A549 (cell line): Measurements from ENCODE around the gene LGALS3BP. TPM values are rescaled to one million over a fixed set of nuclear protein-coding genes. Genes with fewer than 3 reads are reported as not detected.

Experiments used
- ATAC-seq, 2 experiments: fragments of 200-7000 bp in 1 of 2; fragments of >200 bp in 1 of 2; cut with Nextera tagmentation in 1 of 2; cut with Tn5 transposase in 1 of 2; 3 replicates each; pipeline versions ENCODE4 v1.8.0 to v1.9.1; 2018 to 2020; ENCODE audit warnings: mild to moderate bottlenecking in 1 of 2, moderate library complexity in 1 of 2
- CTCF ChIA-PET: fragments of 300-600 bp; sonication (Branson Sonifier 250); formaldehyde crosslinking; extraction: SDS; loops from one replicate; lab custom pipeline; 2021; ENCODE audit warnings: antibody characterized with exemption, inconsistent platforms; lab: Yijun Ruan, JAX
- POLR2A ChIA-PET: fragments of 350-600 bp; formaldehyde crosslinking; extraction: SDS; loops from one replicate; lab custom pipeline; 2021; ENCODE audit warnings: antibody characterized with exemption, inconsistent platforms; lab: Yijun Ruan, JAX
- DNase-seq, 2 experiments: peaks; one replicate each; pipeline versions ENCODE4 v3.0.0 to v3.0.0-alpha.2; 2011 to 2016; ENCODE audit warnings: low read depth in 1 of 2, low spot score in 1 of 2
- FAIRE-seq: peaks from 2 replicates; lab custom pipeline; 2011; peaks lifted over from hg19 to GRCh38; lab: Jason Lieb, UNC
- H3K27ac ChIP-seq, 2 experiments: fragments of >200 bp; sonication (Bioruptor Twin); formaldehyde crosslinking; 3 replicates each; pipeline ENCODE4 v1.5.1; 2016 to 2017
- H3K4me1 ChIP-seq: fragments of >200 bp; sonication (Bioruptor Twin); formaldehyde crosslinking; 3 replicates; pipeline ENCODE4 v1.6.1; 2016
- H3K4me2 ChIP-seq: fragments of >200 bp; sonication (Bioruptor Twin); formaldehyde crosslinking; 3 replicates; pipeline ENCODE4 v1.6.1; 2016
- H3K4me3 ChIP-seq: fragments of >200 bp; sonication (Bioruptor Twin); formaldehyde crosslinking; 3 replicates; pipeline ENCODE4 v1.5.1; 2016
- H3K9me3 ChIP-seq: fragments of >200 bp; sonication (Bioruptor Twin); formaldehyde crosslinking; 3 replicates; pipeline ENCODE4 v1.6.1; 2016
- EP300 ChIP-seq, 2 experiments: fragments of >200 bp; sonication (Bioruptor Twin); formaldehyde crosslinking; IDR thresholded peaks; 2 replicates in 1 of 2; 3 replicates in 1 of 2; pipeline ENCODE4 v1.6.1; 2016 to 2017
- ESRRA ChIP-seq: fragments of 150-350 bp; IDR thresholded peaks from 2 replicates; pipeline ENCODE4 v1.6.1; 2014; ENCODE audit warnings: mild to moderate bottlenecking, low read length, borderline replicate concordance
- FOSL2 ChIP-seq, 2 experiments: fragments of 450-650 bp in 1 of 2; fragments of >200 bp in 1 of 2; sonication (Bioruptor Twin) in 1 of 2; formaldehyde crosslinking; IDR thresholded peaks; 2 replicates each; pipeline versions ENCODE4 v1.5.0 to v1.6.1; 2016 to 2020; ENCODE audit warnings: mild to moderate bottlenecking in 1 of 2, moderate library complexity in 1 of 2
- HDAC2 ChIP-seq: fragments of 200-600 bp; sonication (generic); IDR thresholded peaks from 2 replicates; pipeline ENCODE4 v1.6.1; 2016
- MAFK ChIP-seq: fragments of 450-650 bp; IDR thresholded peaks from 2 replicates; pipeline ENCODE4 v1.6.1; 2014; ENCODE audit not compliant: partially characterized antibody
- NPAS2 ChIP-seq: fragments of 250-450 bp; sonication (Bioruptor Pico); IDR thresholded peaks from 2 replicates; pipeline ENCODE4 v1.8.0; 2022; ENCODE audit warnings: mild to moderate bottlenecking, moderate library complexity, borderline replicate concordance
- SMC3 ChIP-seq: fragments of >200 bp; sonication (Bioruptor Twin); formaldehyde crosslinking; IDR thresholded peaks from 3 replicates; pipeline ENCODE4 v1.6.1; 2018; ENCODE audit warnings: inconsistent platforms
- ZSCAN20 ChIP-seq: fragments of 250-450 bp; sonication (Bioruptor Pico); IDR thresholded peaks from 2 replicates; pipeline ENCODE4 v1.8.0; 2022; ENCODE audit warnings: mild to moderate bottlenecking, moderate library complexity
- WGBS: methylation state at CpG from one replicate; pipeline ENCODE4 v1.1.6; 2017; ENCODE audit errors: missing lambda C conversion rate; 5-methylcytosine and 5-hydroxymethylcytosine counted together
- polyA plus RNA-seq, 4 experiments: library from polyadenylated mRNA; depleted of rRNA in 3 of 4; stranded (reverse); fragments of >200 nt; fragmentation: RNase III in 1 of 4; extraction: RNeasy Plus Mini Kit Qiagen cat#74134 plus additional on column Dnase treatment in 1 of 4; gene quantifications; 2 replicates in 3 of 4; 3 replicates in 1 of 4; pipeline ENCODE4 v1.2.3, GENCODE V29; 2011 to 2017
- TF ChIP-seq, protein P1 (sequence below): fragments of 200-600 bp; sonication (generic); IDR thresholded peaks from 2 replicates; pipeline ENCODE4 v1.6.1; 2016; ENCODE audit warnings: antibody characterized with exemption, mild to moderate bottlenecking, moderate library complexity
- TF ChIP-seq, protein P2 (sequence below): fragments of 450-650 bp; IDR thresholded peaks from 2 replicates; pipeline ENCODE4 v1.6.1; 2014; ENCODE audit warnings: antibody characterized with exemption

LGALS3BP gene
- polyA plus RNA-seq, 2 of the 4 experiments (the other 2 are of a cell fraction), result 28.3 to 60.0 TPM

DNA sequence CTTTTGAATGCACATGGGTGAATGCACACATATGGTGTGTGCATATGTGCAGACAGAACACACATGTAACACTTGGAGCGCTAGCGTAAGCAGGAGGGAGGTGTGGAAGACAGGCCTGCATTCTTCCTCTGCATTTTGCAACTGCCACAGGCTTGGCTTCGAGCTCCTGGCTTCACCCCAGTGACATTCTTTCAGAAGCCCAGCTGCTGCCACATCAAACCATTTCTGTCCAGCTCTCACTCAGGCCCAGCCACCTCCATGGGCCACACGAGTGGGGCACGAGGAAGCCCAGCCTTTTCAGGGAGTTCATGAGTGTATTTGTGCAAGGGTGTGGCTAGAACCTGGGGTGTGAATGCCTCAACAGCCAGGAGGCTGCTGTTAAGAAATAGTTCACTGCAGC lies 18.8 kb downstream of the LGALS3BP start (continued):
- TF ChIP-seq, protein P1, sequence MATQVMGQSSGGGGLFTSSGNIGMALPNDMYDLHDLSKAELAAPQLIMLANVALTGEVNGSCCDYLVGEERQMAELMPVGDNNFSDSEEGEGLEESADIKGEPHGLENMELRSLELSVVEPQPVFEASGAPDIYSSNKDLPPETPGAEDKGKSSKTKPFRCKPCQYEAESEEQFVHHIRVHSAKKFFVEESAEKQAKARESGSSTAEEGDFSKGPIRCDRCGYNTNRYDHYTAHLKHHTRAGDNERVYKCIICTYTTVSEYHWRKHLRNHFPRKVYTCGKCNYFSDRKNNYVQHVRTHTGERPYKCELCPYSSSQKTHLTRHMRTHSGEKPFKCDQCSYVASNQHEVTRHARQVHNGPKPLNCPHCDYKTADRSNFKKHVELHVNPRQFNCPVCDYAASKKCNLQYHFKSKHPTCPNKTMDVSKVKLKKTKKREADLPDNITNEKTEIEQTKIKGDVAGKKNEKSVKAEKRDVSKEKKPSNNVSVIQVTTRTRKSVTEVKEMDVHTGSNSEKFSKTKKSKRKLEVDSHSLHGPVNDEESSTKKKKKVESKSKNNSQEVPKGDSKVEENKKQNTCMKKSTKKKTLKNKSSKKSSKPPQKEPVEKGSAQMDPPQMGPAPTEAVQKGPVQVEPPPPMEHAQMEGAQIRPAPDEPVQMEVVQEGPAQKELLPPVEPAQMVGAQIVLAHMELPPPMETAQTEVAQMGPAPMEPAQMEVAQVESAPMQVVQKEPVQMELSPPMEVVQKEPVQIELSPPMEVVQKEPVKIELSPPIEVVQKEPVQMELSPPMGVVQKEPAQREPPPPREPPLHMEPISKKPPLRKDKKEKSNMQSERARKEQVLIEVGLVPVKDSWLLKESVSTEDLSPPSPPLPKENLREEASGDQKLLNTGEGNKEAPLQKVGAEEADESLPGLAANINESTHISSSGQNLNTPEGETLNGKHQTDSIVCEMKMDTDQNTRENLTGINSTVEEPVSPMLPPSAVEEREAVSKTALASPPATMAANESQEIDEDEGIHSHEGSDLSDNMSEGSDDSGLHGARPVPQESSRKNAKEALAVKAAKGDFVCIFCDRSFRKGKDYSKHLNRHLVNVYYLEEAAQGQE, result no peak
- TF ChIP-seq, all 56 proteins: peak for 0

DNA sequence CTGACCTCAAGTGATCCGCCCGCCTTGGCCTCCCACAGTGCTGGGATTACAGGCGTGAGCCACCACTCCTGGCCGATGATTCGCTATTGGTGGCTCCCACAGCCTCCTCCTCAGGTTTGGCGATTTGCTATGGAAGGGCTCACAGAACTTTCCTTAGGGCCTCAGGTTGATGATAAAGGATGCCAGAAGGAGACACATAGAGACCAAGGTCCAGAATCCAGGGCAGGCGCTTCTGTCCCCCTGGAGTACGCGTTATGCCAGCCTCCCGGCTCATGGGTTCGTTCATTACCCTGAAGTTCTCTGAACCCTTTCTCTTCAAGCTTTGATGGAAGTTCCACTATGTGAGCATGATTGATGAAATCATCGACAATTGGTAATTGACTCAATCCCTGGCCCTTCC lies 19.9 kb downstream of the LGALS3BP start:
- Histone ChIP-seq H3K4me1 (peaks cover 37% of the 10 kb centered on the region), H3K9me3 (no peaks in the 10 kb centered on the region), H3K4me2 (no peak overlapping the region), H3K4me3 (no peak overlapping the region), H3K27ac (no peak overlapping the region)
- FAIRE-seq, result no peak
- ChIA-PET CTCF (interaction anchor here (0.9 to 9.1 kb wide), 6 partner anchors 12 to 94 kb away, joined by 3 to 103 read pairs (median 9); no protein-coding TSS in a partner anchor), POLR2A (no interaction called here)
- no peak for ATAC-seq
- WGBS, result 90% methylated on average over 12 of the region's 12 CpGs
- no peak for DNase-seq
- TF ChIP-seq ZSCAN20 (no peak), NPAS2 (CRISPR knock-in tag) (no peak), FOSL2 (IDR thresholded peaks at IDR 0.05) (no peak), FOSL2 (CRISPR knock-in tag; IDR thresholded peaks at IDR 0.05) (no peak), ESRRA (no peak), HDAC2 (no peak), EP300 (IDR thresholded peaks at IDR 0.05) (no peak)
- TF ChIP-seq, protein P1, result no peak
- TF ChIP-seq, all 56 proteins: peak for 0

DNA sequence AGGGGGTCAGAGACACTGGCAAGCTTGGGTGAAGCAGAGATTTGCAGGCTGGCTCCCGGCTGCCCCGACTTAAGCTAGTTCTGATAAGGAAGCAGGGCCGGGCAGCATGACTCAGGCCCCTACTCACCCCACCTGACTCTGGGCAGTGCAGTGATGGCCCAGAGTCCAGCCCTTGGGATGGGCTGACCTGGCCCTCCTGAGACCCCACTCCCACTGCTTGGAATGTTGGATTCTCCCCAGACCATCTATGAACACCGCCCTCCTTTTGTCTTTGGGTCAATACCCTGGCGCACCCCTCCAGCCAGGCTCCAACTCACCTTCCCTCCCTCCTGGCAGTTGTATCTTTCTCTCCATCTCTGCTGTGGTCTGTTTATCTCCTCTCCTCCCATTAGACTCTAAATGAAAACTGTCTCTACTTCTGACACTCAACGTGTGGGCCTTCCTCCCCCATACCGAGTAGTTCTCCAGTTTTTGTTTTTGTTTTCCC lies 21.0 kb downstream of the LGALS3BP start:
- peaks cover 37% of the 10 kb centered on the region for H3K4me1 ChIP-seq
- CTCF ChIA-PET, result interaction anchor here (0.6 to 9.1 kb wide), 8 partner anchors 8 to 462 kb away, joined by 3 to 103 read pairs (median 5); no protein-coding TSS in a partner anchor
- WGBS, result 58% methylated on average over 7 of the region's 7 CpGs
- TF ChIP-seq FOSL2 (IDR thresholded peaks at IDR 0.05), result no peak
- TF ChIP-seq FOSL2 (CRISPR knock-in tag; IDR thresholded peaks at IDR 0.05), result peak; percentile 36; the same call in 1 of the 2 replicates
- TF ChIP-seq NPAS2 (CRISPR knock-in tag), result no peak
- TF ChIP-seq SMC3, result no peak
- TF ChIP-seq, protein P2, sequence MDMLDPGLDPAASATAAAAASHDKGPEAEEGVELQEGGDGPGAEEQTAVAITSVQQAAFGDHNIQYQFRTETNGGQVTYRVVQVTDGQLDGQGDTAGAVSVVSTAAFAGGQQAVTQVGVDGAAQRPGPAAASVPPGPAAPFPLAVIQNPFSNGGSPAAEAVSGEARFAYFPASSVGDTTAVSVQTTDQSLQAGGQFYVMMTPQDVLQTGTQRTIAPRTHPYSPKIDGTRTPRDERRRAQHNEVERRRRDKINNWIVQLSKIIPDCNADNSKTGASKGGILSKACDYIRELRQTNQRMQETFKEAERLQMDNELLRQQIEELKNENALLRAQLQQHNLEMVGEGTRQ, result peak; percentile 21; the same call in 1 of the 2 replicates
- peak; percentile 1 for TF ChIP-seq MAFK
- no peak for FAIRE-seq
- ATAC-seq, result peak; percentile 83 to 87
- peak overlapping the region; percentile 37 for H3K4me2 ChIP-seq
- DNase-seq, result peak; percentile 68 to 71
- H3K9me3 ChIP-seq, result no peaks in the 10 kb centered on the region
- H3K27ac ChIP-seq, result peak overlapping the region; percentile 71 to 78
- POLR2A ChIA-PET, result no interaction called here
- H3K4me3 ChIP-seq, result no peak overlapping the region
